ENCODE data around the gene SPHK1.
A peak's percentile ranks its signal among the peaks of the same experiment; 100 is the strongest.
"Not testable (repeated sequence)": the region's sequence is repeated elsewhere in the genome, so short reads cannot be mapped to it uniquely, and the experiment has no call there.

SPHK1 gene

GRCh38 chr17:76384222-76384986, at the start of gene SPHK1:
Gene SPHK1 (plus strand): TSS chr17:76384609. CDS start chr17:76385645, 1,036 bp downstream.
- DNase-seq = peak in 3 of 56 donors; percentile 25 to 64 (median 43)

- no peak for DNase-seq
Observed at GRCh38 chr17:76335716-76336381, 48.6 kb upstream of the SPHK1 start.

DNA sequence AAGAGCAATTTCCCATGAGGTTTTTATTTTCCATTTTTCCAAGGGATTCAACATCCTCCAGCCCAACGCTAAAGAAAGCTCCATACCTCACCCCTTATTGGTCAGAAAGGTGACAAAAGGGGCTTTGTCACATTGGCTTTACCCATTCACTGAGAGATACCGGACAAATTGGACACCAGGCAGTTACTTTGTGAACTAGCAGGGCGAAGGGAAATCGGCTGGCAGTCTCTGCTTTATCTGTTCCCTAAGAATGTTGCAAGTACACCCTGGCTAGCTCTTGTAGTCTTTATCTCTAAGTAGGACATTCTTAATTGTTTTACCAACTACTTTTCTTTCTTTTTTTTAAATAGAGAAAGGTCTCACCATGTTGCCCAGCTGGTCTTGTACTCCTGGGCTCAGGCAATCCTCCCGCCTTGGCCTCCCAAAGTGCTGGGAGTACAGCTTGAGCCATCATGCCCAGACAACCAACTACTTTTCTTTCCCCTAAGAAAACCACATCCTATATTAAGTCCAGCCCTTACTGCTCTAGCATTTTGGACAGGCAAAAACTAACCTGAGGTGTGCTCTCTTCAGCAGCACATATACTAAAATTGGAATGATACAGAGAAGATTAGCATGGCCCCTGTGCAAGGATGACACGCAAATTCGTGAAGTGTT, 47.5 kb upstream of the SPHK1 start:
- DNase-seq = no peak

DNA sequence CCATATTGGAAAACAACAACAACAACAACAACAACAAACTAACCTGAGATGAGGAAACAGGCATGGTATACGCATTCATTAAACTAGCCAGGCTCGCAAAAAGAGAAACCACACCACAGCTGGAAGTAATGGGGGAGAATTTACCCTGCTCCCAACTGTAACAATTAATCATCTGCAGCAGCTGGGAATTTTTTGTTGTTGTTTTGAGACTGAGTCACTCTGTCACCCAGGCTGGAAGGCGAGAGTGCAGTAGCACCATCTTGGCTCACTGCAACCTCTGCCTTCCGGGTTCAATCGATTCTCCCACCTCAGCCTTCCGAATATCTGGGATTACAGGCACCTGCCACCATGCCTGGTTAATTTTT, 47.0 kb upstream of the SPHK1 start:
- DNase-seq = no peak

DNA sequence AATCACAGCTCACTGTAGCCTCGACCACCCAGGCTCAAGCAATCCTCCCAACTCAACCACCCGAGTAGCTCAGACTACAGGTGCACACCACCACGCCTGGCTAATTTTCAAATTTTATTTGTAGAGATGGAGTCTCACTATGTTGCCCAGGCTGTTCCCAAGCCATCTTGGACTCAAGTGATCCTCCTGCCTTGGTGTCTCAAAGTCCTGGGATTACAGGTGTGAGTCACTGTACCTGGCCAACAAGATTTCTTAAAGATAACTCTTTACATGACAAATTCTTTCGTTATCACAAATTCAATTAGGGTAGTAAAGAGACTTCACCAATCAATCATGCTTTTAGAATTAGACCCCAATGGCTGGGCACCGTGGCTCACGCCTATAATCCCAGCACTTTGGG, 43.1 kb upstream of the SPHK1 start:
- DNase-seq = no peak

GRCh38 chr17:76343106-76343505, 41.3 kb upstream of the SPHK1 start:
- DNase-seq = no peak

DNA sequence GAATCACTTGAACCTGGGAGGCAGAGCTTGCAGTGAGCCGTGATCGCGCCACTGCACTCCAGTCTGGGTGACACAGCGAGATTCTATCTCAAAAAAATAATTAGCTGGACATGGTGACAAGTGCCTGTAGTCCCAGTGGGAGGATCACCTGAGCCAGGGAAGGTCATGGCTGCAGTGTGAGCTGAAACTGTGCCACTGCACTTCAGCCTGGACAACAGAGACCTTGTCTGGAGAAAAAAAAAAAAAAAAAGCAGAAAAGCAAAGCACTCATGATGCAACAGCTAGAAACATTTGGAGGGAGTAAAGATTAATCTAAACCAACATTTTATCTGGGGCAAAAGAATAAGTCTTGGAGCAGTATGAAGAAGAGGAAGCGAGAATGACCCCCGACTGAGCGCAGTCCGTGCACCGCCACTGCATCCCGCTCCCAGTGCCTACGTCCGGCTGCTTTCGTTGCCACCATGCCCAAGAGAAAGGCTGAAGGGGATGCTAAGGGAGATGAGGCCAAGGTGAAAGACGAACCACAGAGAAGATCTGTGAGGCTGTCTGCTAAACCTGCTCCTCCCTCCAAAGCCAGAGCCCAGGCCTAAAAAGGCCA, 38.9 kb upstream of the SPHK1 start:
- no peak for DNase-seq

GRCh38 chr17:76346936-76347335, 37.5 kb upstream of the SPHK1 start:
- not testable (repeated sequence) for DNase-seq

DNA sequence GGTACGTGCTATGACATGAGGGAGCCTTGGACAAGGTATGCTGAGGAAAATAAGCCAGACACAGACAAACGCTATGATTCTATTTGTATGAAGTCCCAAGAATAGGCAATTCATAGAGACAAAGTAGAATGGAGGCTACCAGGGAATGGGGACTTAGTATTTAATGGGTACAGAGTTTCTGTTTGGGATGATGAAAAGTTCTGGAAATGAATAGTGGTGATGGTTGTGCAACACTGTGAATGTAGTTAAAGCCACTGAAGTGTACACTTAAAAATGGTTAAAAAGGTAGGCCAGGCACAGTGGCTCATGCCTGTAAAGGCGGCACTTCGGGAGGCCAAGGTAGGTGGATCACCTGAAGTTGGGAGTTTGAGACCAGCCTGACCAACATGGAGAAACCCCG, 33.9 kb upstream of the SPHK1 start:
- DNase-seq = no peak

- DNase-seq = no peak
Observed at GRCh38 chr17:76351526-76352071, 32.8 kb upstream of the SPHK1 start.

DNA sequence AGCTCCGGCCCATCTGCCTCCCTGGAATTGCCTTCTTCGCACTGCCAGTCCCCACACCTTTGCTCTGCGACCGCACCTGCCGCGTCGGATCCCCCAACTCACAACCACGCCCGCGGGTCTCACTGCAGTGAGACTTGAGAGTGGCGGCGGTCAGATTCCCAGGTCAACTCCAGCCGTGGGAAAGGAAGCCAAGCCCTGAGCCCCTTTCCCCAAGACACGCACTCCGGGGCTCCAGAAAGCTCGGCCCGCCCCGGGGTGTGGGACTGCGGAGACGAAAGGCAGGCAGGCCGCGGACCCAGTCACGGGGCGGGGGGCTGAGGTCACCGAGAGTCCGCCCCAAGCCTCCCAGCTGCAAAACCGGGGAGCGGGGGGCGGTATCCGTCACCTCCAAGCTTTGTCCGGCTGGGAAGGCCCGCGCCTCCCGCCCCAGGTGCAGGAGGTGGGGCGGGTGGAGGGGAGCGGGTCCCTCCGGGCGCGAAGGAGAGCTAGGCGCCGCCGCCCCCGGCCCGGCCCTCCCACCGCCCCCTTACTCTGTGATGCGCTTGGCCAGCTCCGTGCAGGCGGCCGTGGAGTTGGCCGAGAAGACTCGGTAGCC, 31.3 kb upstream of the SPHK1 start:
- peak in 10 of 56 donors; percentile 14 to 56 (median 34) for DNase-seq

DNA sequence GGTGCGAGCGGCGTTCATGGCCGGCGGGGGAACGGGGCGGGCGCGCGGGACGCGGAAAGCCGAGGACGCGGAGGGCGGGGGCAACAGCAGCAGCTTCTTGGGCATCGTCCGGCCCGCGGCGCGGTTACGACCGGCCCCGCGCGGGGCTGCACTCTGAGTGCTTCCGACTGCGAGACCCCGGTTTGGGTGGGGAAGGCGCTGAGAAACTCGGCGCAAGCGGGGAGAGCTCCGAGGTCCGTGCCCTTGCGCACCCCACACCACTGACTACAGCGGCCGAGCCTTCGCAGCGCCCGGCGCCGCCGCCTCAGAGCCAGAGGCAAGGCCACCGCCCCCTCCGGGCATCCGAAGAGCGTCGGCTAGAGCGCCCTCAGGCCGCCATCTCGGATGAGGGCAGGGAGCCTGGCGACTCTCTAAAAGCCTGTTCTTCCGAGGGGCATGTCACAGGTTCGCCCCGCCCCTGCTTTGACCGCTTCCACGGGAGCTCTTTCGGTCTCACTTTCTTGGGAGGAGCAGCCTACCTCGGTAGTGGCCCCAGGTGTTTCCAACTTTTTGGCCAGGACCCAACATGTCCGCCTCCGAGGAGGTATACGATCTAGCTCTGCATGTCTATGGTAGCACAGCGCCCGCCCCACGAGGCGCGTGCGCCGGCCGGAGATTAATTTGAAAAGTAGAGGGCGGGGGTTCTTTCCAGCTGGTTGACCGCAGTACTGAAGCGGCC, 30.7 kb upstream of the SPHK1 start, which contains the start of gene PRPSAP1:
Gene PRPSAP1 (minus strand): TSS at position 318 of the 718 bp plus-strand sequence. CDS start 213 bp downstream, at position 105.
- peak in 55 of 56 donors; percentile 59 to 98 (median 88) for DNase-seq

DNA sequence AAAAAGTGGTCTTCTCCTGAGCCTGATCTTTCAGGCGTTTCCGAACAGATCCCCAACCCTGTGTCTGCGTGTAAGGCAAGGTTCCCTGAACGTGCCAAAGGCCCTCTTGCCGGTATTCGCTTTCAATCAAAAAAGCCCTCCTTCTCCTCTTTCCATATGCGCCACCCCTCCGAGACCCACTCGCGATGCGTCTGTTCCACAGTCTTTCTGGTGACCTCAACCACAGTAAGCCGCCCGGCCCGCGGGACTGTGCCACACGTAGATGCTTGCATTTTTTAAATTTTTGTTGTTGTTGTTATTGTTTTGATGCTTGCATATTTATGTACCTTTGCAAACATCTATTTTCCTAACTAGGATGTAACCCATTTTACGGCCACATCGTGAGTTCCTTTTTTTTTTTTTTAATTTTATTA, 30.1 kb upstream of the SPHK1 start:
- DNase-seq = no peak

- no peak for DNase-seq
Observed at GRCh38 chr17:76354747-76355310, 29.6 kb upstream of the SPHK1 start.

- DNase-seq = no peak
Observed at GRCh38 chr17:76356803-76357456, 27.5 kb upstream of the SPHK1 start.

DNA sequence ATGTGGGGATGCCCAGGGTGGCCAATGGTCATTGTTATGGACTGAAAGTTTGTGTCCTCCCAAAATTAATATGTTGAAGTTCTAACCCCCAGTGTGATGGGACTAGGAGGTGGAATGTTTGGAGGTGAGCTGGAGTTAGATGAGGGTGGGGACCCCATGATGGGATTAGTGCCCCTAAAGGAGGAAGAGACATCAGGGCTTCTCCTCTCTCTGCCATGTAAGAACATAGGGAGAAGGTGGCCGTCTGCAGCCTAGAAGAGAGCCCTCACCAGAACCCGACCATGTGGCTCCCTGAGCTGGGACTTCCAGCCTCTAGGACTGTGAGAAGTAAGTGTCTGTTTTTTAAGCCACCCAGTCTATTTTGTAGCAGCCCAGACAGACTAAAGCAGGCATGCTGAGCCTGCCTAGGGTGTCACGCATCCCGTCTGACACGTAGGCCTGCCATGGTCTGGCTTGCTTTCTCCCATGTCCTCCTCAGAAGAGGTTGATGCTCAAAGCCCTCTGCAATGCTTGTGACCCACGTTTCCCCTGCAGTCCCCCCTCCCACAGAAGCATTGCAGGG, 26.7 kb upstream of the SPHK1 start:
- DNase-seq = no peak

DNA sequence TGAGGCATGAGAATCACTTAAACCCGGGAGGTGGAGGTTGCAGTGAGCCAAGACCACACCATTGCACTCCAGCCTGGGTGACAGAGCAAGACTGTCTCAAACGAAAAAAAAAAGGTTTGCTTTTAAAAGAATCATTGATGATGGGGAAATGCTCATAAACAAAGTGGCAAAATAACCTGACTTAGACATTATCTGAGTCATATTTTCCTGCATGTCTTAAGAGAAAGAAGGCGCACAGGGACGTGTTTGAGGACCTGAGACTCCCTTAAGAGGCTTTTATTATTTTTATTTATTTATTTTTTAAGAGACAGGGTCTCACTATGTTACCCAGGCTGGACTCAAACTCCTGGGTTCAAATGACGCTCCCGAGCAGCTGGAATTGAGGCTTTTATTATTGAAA, 25.0 kb upstream of the SPHK1 start:
- DNase-seq = no peak

GRCh38 chr17:76359776-76360175, 24.6 kb upstream of the SPHK1 start:
- DNase-seq = not testable (repeated sequence)

GRCh38 chr17:76360461-76360860, 23.9 kb upstream of the SPHK1 start:
- DNase-seq = no peak

Data from nucleus accumbens (tissue), 56 donors.